ENCODE results near the gene ABI3BP. TPM values are rescaled to one million over a fixed set of nuclear protein-coding genes. Genes with fewer than 3 reads are reported as not detected.
"Not testable (repeated sequence)": the region's sequence is repeated elsewhere in the genome, so short reads cannot be mapped to it uniquely, and the experiment has no call there.

The ABI3BP gene
- total RNA-seq, 1 donor from 2014 or later: 2.2 TPM

DNA sequence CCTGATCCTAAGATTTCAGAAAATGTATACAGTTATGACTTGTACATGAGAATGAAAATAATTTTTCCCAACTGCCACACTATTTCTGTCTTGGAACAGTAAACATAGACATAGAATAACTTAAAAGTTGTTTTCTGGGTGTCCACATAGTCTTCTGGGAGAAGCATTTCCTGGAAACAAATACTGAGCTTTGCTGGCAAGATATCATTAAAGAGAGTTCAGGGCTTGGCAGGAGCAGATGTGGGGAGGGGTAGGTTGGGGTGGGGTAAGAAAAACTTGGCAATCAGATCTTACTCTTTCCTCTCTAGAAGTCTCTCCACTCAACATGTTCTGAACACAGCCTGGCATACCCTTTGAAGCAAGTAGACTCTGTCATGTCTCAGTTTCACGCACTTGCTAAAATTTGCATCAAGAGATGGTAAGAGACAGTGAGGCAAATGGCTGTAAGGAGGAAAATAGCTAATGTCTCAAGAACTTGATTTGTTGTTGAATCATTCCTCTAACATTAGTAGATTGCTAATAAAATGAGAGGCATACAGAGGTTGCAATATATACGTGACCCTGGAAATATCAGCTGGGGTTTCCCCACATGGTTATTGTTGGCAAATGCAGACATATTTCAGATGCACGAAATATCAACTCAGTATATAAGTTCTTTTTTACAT lies 27.3 kb upstream of the ABI3BP start:
- TF ChIP-seq, protein P1, sequence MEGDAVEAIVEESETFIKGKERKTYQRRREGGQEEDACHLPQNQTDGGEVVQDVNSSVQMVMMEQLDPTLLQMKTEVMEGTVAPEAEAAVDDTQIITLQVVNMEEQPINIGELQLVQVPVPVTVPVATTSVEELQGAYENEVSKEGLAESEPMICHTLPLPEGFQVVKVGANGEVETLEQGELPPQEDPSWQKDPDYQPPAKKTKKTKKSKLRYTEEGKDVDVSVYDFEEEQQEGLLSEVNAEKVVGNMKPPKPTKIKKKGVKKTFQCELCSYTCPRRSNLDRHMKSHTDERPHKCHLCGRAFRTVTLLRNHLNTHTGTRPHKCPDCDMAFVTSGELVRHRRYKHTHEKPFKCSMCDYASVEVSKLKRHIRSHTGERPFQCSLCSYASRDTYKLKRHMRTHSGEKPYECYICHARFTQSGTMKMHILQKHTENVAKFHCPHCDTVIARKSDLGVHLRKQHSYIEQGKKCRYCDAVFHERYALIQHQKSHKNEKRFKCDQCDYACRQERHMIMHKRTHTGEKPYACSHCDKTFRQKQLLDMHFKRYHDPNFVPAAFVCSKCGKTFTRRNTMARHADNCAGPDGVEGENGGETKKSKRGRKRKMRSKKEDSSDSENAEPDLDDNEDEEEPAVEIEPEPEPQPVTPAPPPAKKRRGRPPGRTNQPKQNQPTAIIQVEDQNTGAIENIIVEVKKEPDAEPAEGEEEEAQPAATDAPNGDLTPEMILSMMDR (IDR thresholded peaks at IDR 0.05; ENCODE audit: unreplicated experiment): no peak
- no peak for DNase-seq (ENCODE audit: low spot score in 2 of 2, unreplicated experiment in 2 of 2)
- Mint-ChIP-seq H3K9me3 (peaks cover 17% of the 10 kb centered on the region), H3K36me3 (no peaks in the 10 kb centered on the region), H3K27me3 (ENCODE audit: low read depth) (no peaks in the 10 kb centered on the region), H3K4me1 (peaks cover 2% of the 10 kb centered on the region), H3K4me3 (no peak overlapping the region), H3K27ac (no peak overlapping the region)

DNA sequence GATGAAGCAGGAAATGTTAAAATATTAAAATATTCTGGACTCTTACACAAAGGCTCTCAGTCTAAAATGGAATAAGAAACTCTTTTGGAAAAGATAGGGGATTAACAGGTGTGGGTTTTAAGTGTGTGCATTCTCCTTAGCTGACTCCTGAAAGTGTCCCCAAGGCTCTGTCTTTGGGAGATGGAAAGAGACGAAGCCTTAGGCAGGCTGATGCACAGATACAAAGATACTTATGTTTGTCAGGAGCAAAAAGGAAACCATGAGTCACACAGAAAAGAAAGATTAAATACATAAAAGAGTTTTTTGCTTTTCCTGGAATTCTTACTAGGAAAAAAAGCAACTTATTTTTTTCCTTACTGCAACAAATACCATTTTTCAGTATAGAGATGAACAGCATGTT lies 23.8 kb upstream of the ABI3BP start:
- H3K4me1 Mint-ChIP-seq: peaks cover 2% of the 10 kb centered on the region
- H3K9me3 Mint-ChIP-seq: peaks cover 6% of the 10 kb centered on the region
- DNase-seq (ENCODE audit: low spot score in 2 of 2, unreplicated experiment in 2 of 2): no peak
- TF ChIP-seq, protein P1 (IDR thresholded peaks at IDR 0.05; ENCODE audit: unreplicated experiment): no peak
- H3K27ac Mint-ChIP-seq: peak overlapping the region; percentile 37
- H3K36me3 Mint-ChIP-seq: no peaks in the 10 kb centered on the region
- H3K4me3 Mint-ChIP-seq: no peak overlapping the region
- H3K27me3 Mint-ChIP-seq (ENCODE audit: low read depth): no peaks in the 10 kb centered on the region

DNA sequence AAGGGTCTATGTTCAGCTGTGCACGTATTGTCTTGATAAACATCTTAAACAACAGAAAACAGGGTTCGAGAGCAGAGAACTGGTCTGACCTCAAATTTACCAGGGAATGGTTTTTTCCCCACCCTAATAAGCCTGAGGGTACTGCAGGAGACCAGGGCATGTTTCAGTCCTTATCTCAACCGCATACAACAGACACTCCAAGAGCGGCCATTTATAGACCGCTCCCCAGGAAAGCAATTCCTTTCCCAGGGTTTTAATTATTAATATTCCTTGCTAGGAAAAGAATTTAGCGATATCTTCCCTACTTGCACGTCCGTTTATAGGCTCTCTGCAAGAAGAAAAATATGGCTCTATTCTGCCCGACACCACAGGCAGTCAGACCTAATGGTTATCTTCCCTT lies 19.1 kb upstream of the ABI3BP start:
- H3K4me1 Mint-ChIP-seq; H3K27ac Mint-ChIP-seq; H3K4me3 Mint-ChIP-seq; H3K36me3 Mint-ChIP-seq; H3K27me3 Mint-ChIP-seq (ENCODE audit: low read depth); DNase-seq (ENCODE audit: low spot score in 2 of 2, unreplicated experiment in 2 of 2): not testable (repeated sequence)
- H3K9me3 Mint-ChIP-seq: peaks cover 43% of the 10 kb centered on the region

DNA sequence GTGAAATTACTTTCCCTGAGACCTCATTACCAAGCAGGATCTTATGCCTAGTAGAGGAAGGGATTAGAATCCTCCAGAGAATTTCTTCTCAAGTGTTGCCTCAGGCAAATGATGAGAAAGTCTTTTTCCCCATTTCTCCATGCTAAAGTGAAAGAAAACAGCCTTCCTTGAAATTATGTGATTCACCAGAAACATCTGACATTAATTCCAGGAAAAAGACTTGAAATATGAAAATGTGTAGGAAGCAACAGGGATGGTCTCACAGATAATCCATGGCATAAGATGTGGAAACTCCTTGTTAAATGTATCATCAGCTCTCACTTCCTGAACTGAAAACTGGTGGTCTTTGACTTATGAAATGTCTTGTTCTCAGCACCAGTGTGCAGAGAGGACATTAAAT lies 17.9 kb upstream of the ABI3BP start:
- H3K9me3 Mint-ChIP-seq: peaks cover 51% of the 10 kb centered on the region

DNA sequence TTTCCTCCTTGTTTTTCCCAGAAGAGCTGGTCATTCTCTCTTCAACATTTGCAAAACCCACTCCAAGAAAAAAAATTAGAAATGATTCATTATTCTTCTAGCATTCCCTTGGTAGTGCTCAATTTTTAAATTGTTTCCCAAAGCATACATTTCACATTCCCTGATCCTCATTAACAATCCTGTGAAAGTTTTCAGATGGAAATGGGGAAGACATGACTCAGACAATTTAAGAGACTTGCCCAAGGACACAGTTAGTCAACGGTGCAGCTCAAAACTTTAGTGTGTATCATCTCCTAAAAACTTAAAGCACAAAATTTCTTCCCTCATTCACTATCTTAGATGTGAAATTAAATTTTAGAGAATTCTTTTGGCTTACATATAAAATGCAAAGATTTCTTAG lies 17.1 kb upstream of the ABI3BP start:
- peaks cover 56% of the 10 kb centered on the region for H3K9me3 Mint-ChIP-seq
- DNase-seq (ENCODE audit: low spot score in 2 of 2, unreplicated experiment in 2 of 2): no peak
- TF ChIP-seq, protein P1 (IDR thresholded peaks at IDR 0.05; ENCODE audit: unreplicated experiment): no peak
- H3K36me3 Mint-ChIP-seq: no peaks in the 10 kb centered on the region
- H3K27ac Mint-ChIP-seq: no peak overlapping the region
- H3K27me3 Mint-ChIP-seq (ENCODE audit: low read depth): peaks cover 2% of the 10 kb centered on the region
- H3K4me1 Mint-ChIP-seq: no peaks in the 10 kb centered on the region
- no peak overlapping the region for H3K4me3 Mint-ChIP-seq

More for the DNA sequence above, 17.9 kb upstream of the ABI3BP start:
- TF ChIP-seq, protein P1 (IDR thresholded peaks at IDR 0.05; ENCODE audit: unreplicated experiment): no peak
- H3K27ac Mint-ChIP-seq: no peak overlapping the region
- no peaks in the 10 kb centered on the region for H3K36me3 Mint-ChIP-seq
- no peak overlapping the region for H3K4me3 Mint-ChIP-seq
- no peaks in the 10 kb centered on the region for H3K4me1 Mint-ChIP-seq
- peaks cover 2% of the 10 kb centered on the region for H3K27me3 Mint-ChIP-seq (ENCODE audit: low read depth)
- DNase-seq (ENCODE audit: low spot score in 2 of 2, unreplicated experiment in 2 of 2): no peak

DNA sequence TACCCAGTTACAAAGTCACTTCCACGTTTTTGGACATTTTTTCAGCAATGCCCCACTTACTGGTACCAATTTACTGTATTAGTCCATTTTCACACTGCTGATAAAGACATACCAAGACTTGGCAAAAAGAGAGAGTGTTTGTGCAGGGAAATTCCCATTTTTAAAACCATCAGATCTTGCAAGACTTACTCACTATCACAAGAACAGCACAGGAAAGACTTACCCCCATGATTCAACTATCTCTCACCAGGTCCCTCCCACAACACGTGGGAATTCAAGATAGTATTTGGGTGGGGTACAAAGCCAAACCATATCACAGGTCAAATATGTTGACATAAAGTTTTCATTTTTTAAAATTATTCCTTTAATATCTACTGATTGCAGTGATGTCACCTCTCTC lies 16.2 kb upstream of the ABI3BP start:
- Mint-ChIP-seq H3K27me3 (ENCODE audit: low read depth) (peaks cover 2% of the 10 kb centered on the region), H3K4me1 (no peaks in the 10 kb centered on the region), H3K27ac (no peak overlapping the region), H3K9me3 (peaks cover 61% of the 10 kb centered on the region), H3K36me3 (no peaks in the 10 kb centered on the region), H3K4me3 (no peak overlapping the region)
- TF ChIP-seq, protein P1 (IDR thresholded peaks at IDR 0.05; ENCODE audit: unreplicated experiment): no peak
- DNase-seq (ENCODE audit: low spot score in 2 of 2, unreplicated experiment in 2 of 2): no peak

Measured in mesothelial cell of epicardium (in vitro differentiated cells).